Mucosa of stomach (tissue), 1 donor: ENCODE results near the gene SETBP1.
A peak's percentile ranks its signal among the peaks of the same experiment; 100 is the strongest.

ENCODE experiments used
- H3K27me3 ChIP-seq: one replicate; pipeline ENCODE4 v1.7.0; 2013; ENCODE audit warnings: mild to moderate bottlenecking, low read length; ENCODE audit not compliant: control insufficient read depth, insufficient read depth
- H3K36me3 ChIP-seq: one replicate; pipeline ENCODE4 v1.7.0; 2013; ENCODE audit warnings: low read length; ENCODE audit not compliant: control insufficient read depth, insufficient read depth
- H3K4me1 ChIP-seq: one replicate; pipeline ENCODE4 v1.7.0; 2013; ENCODE audit warnings: mild to moderate bottlenecking, low read length; ENCODE audit not compliant: control insufficient read depth, insufficient read depth
- H3K4me3 ChIP-seq: one replicate; pipeline ENCODE4 v1.7.0; 2013; ENCODE audit warnings: low read length
- H3K9ac ChIP-seq: one replicate; pipeline ENCODE4 v1.7.0; 2013; ENCODE audit warnings: mild to moderate bottlenecking, low read length, moderate library complexity
- H3K9me3 ChIP-seq: one replicate; pipeline ENCODE4 v1.7.0; 2013; ENCODE audit warnings: mild to moderate bottlenecking, low read length, moderate library complexity; ENCODE audit not compliant: control insufficient read depth
- donor health status: Pancreatic carcinoma.

Gene SETBP1

DNA sequence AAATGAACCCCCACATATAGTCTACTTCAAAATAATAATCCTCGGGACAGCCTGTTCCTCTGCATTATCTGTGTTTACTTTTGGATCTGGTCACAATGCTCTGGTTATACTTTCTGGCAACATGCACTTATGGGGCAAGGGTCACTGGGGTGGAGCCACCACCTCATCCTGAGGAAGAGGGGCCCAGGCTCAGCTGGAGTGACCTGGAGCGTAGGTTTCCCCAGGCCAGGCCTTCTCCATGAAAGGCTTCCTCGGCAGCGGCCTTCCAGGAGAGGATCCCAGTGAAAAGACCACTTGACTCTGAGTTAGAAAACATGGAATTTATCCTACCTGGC lies 237.4 kb downstream of the SETBP1 start:
- peak overlapping the region; percentile 11 for H3K9ac ChIP-seq
- no peaks in the 10 kb centered on the region for H3K27me3 ChIP-seq
- H3K4me3 ChIP-seq: no peak overlapping the region
- no peaks in the 10 kb centered on the region for H3K36me3 ChIP-seq
- peaks cover 41% of the 10 kb centered on the region for H3K4me1 ChIP-seq
- no peaks in the 10 kb centered on the region for H3K9me3 ChIP-seq

- no peaks in the 10 kb centered on the region for H3K36me3 ChIP-seq
- H3K4me3 ChIP-seq: no peak overlapping the region
- H3K9ac ChIP-seq: no peak overlapping the region
- H3K27me3 ChIP-seq: no peaks in the 10 kb centered on the region
- H3K9me3 ChIP-seq: no peaks in the 10 kb centered on the region
- H3K4me1 ChIP-seq: peaks cover 29% of the 10 kb centered on the region
Observed at GRCh38 chr18:44920441-44920840, 239.8 kb downstream of the SETBP1 start.

DNA sequence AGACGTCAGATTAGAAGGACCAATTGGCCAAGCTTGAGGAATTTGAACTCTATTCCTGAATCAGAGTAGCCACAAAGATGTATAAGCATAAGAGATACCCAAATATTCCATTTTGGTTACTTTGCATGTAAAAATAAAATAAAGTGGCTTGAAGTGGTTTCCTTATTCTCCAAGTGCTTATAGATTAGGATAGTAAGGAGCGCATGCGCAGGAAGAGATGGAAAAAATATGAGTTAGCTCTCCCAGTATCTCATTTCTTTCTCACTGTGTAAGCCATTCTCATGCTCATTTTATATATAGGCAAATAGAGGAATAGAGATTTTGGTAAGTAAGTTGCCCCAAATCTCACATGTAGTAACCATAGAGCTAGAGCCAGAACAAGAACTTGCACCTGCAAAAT lies 241.3 kb downstream of the SETBP1 start:
- Histone ChIP-seq H3K4me1 (peaks cover 14% of the 10 kb centered on the region), H3K27me3 (no peaks in the 10 kb centered on the region), H3K4me3 (no peak overlapping the region), H3K9ac (no peak overlapping the region), H3K9me3 (no peaks in the 10 kb centered on the region), H3K36me3 (no peaks in the 10 kb centered on the region)

- Histone ChIP-seq H3K9me3 (no peaks in the 10 kb centered on the region), H3K4me3 (no peak overlapping the region), H3K9ac (no peak overlapping the region), H3K4me1 (peaks cover 4% of the 10 kb centered on the region), H3K27me3 (no peaks in the 10 kb centered on the region), H3K36me3 (no peaks in the 10 kb centered on the region)
Observed at GRCh38 chr18:44922968-44923367, 242.3 kb downstream of the SETBP1 start.

GRCh38 chr18:44924785-44925499 lies 244.3 kb downstream of the SETBP1 start:
- Histone ChIP-seq H3K36me3 (no peaks in the 10 kb centered on the region), H3K9me3 (no peaks in the 10 kb centered on the region), H3K27me3 (no peaks in the 10 kb centered on the region), H3K4me1 (no peaks in the 10 kb centered on the region), H3K9ac (no peak overlapping the region), H3K4me3 (no peak overlapping the region)

GRCh38 chr18:44927127-44927849 lies 246.6 kb downstream of the SETBP1 start:
- Histone ChIP-seq H3K4me1 (no peaks in the 10 kb centered on the region), H3K9me3 (no peaks in the 10 kb centered on the region), H3K27me3 (no peaks in the 10 kb centered on the region), H3K36me3 (no peaks in the 10 kb centered on the region), H3K9ac (no peak overlapping the region), H3K4me3 (no peak overlapping the region)

DNA sequence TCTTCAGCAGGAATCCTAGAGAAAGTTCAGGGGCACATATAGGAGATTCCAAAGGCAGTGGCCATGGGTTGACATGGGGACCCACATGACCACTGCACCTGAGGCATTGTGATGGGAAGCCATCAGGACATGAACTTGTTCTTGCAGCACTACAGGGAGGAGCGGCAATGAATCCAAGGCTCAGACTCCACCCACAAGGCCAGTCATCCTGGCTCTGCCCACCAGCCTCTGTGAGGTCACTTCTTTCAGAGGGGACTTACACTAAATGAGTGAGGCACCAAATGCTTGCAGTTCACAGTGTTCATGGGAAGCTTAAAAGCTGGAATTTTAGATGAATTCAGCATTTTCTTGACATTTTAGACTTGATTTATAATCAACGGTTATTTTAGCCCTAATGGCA lies 254.2 kb downstream of the SETBP1 start:
- H3K27me3 ChIP-seq: no peaks in the 10 kb centered on the region

DNA sequence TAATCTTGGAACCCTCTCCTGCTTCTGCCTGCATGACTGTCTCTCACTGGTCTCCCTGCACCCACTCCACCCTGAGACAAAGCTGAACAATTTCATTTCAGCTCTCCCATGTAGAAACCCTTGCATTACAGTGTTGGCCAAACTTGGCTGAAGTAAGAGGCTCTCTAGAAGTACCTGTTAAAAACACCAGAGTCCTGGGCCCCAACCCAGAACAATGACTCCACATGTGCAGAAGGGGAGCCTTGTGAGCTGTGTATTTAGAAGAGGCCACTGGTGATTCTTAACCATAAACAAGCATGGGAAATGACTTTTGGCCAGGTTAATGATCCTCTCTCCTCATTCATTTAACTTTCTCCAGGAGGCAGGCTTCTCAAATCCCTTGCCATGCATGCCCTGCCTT lies 254.8 kb downstream of the SETBP1 start:
- no peak overlapping the region for H3K9ac ChIP-seq
- peaks cover 15% of the 10 kb centered on the region for H3K4me1 ChIP-seq
- no peak overlapping the region for H3K4me3 ChIP-seq
- H3K9me3 ChIP-seq: no peaks in the 10 kb centered on the region
- no peaks in the 10 kb centered on the region for H3K27me3 ChIP-seq
- H3K36me3 ChIP-seq: no peaks in the 10 kb centered on the region

More for the DNA sequence above, 254.2 kb downstream of the SETBP1 start:
- no peak overlapping the region for H3K4me3 ChIP-seq
- H3K9ac ChIP-seq: no peak overlapping the region
- peaks cover 15% of the 10 kb centered on the region for H3K4me1 ChIP-seq
- no peaks in the 10 kb centered on the region for H3K36me3 ChIP-seq
- no peaks in the 10 kb centered on the region for H3K9me3 ChIP-seq

- H3K9ac ChIP-seq: no peak overlapping the region
- no peaks in the 10 kb centered on the region for H3K27me3 ChIP-seq
- H3K4me3 ChIP-seq: no peak overlapping the region
- no peaks in the 10 kb centered on the region for H3K36me3 ChIP-seq
- H3K9me3 ChIP-seq: no peaks in the 10 kb centered on the region
- peaks cover 15% of the 10 kb centered on the region for H3K4me1 ChIP-seq
Observed at GRCh38 chr18:44936485-44936884, 255.8 kb downstream of the SETBP1 start.

DNA sequence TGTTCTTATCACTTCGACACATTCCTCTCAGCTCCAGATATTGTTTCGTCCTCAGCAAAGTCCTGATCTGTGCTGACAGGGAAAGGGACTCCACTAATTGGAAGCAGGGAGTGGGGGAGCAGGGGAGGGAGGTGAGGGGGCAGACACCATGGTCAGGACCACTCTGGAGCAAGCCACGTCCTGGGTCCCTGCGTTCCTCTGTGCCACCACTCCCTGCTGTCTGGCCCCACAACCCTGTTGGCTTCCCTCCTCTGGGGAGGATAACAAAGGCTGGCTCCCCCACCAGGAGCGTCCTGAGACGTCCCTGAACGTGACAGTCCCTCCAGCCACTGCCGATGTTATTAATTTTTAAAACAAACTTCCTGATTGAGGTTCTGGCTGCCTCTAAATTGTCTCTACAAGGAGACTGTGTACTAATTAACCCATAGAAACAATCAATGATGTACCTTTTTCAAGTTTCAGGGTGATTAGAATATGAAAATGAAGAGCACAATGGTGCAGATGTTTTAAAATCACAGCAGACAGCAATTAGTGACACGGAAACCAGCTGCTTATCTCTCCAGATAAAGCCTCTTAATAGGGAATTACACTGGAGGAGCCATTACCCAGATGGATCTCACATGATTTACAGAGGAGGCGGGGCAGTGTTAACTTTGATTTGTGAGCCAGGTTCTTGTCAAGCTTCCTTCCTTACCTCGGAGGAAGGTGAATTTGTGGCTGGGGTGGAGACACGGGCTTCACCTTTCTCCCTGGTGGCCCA lies 257.5 kb downstream of the SETBP1 start:
- Histone ChIP-seq H3K27me3 (no peaks in the 10 kb centered on the region), H3K4me1 (peaks cover 15% of the 10 kb centered on the region), H3K36me3 (no peaks in the 10 kb centered on the region), H3K9me3 (no peaks in the 10 kb centered on the region), H3K4me3 (no peak overlapping the region), H3K9ac (no peak overlapping the region)

DNA sequence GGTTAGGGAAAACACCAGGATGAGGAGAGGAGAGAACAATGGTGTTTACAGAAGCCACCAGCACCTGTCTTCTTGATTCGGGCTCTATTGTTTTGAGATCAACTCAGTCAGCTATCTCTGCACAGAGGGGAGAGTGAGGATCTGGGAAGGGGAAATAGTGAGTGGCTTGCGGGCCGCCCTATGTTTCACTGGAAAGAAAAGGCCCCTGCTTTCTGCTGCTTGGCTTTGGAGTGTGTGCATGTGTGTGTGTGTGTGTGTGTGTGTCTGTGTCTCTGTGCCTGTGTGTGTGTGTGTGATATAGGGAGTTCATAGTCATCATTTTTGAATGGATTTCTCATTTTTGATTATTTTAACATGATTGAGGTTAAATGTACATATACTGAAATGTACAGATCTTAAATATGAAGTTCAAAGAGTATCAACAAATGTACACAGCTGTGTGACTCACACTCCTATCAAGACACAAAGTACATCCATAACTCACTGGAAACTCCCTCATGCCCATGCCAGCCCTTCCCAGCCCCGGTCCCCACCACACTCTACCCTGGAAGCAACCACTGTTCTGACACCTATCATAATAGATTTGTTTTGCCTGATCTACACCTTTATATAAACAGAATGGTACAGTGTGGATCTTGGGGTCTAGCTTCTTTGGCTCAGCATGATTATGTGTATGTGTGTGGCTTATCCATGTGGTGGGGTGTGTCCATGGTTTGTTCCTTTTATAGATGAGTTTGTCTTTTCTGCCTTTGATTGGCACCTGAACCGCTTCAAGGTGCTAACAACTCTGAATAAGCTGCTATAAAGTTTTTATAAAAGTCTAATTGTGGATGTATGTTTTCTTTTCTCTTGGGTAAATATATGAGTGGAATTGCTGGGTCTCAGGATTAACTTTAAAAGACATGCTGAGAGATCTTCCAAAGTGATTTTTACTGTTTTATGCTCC lies 258.3 kb downstream of the SETBP1 start:
- Histone ChIP-seq H3K9ac (no peak overlapping the region), H3K4me1 (peaks cover 15% of the 10 kb centered on the region), H3K27me3 (no peaks in the 10 kb centered on the region), H3K4me3 (no peak overlapping the region), H3K9me3 (no peaks in the 10 kb centered on the region), H3K36me3 (no peaks in the 10 kb centered on the region)
